Measurements from ENCODE around the gene ANGPTL4. TPM values are rescaled to one million over a fixed set of nuclear protein-coding genes. Genes with fewer than 3 reads are reported as not detected.
A peak's percentile ranks its signal among the peaks of the same experiment; 100 is the strongest.
"Not testable (repeated sequence)": the region's sequence is repeated elsewhere in the genome, so short reads cannot be mapped to it uniquely, and the experiment has no call there.

ANGPTL4 gene
- polyA plus RNA-seq, 4 donors: 1.9 to 4.9 (median 3.1) TPM

DNA sequence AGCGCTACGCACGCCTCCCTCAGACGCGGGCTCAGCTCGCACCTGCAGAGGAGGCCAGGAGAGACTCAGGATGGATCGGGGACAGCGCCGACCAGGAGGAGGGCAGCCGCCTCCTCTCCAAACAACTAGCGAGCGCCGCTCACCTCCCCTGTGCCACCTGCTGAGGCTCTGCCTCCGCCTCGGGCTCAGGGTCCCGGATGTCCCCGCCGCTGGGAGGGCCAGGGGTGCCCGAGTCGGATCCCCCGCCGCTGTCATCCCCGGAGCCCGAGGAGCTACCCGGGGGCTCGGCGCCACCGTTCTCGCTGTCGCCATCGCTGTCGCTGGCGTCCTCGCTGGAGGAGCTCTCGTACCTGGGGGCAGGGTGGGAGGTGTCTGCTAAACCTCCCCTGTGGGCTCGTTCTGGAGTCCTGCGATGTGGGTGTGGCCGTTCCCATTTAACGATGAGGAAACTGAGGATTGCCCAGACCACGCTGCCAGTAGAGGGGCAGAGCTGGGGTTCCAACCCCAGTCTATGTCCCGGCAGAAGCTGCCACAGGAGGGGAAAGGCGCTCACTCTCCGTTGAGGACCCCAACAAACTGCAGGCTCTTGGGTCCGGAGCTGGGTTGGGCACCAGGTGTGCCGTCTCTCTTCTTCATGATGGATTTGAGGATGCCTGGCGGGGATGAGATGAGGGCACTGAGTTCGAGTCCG, 30.0 kb upstream of the ANGPTL4 start:
- no peak for DNase-seq (ENCODE audit: low read depth in 4 of 4, low spot score in 2 of 4)

DNA sequence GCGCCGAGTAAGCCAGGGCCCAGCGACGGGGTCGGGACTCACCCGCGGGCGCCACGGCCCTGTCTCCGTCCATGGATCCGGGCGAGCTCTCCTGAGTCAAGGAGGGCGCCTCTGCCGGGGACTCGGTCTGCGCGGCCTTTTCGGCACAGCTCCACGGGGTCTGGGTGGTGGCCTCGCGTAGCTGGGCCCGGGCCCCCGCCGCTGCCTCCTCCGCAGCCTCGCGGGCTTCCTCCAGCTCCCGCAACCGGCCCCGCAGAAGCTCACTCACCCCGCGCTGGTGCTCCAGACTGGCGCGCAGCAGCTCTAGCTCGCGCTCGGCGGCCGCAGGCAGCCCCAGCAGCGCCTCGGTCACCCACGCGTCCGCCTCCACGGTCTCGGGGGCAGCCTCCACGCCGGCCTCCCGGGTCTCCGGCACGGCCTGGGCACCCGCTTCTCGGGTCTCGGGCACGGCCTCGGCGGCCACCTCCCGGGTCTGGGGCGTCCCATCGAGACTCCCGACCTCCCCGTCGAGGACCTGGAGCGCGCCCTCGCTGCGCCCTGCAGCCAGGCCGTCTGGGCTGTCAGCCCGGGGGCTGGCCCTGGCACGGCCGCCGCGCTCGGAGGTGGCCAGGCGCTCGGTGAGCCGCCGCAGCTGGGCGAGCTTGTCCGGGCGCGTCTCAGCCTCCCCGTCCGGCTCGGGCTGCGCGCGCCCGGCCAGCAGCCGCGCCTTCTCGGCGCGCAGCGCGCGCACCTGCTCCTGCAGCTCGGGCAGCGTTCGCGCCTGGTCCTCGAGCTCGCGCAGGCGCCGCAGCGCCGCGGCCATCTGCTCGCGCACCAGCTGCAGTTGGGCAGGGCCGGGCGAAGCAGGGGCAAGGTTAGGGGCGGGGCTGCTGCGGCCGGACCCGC, 29.3 kb upstream of the ANGPTL4 start:
- no peak for DNase-seq (ENCODE audit: low read depth in 4 of 4, low spot score in 2 of 4)

DNA sequence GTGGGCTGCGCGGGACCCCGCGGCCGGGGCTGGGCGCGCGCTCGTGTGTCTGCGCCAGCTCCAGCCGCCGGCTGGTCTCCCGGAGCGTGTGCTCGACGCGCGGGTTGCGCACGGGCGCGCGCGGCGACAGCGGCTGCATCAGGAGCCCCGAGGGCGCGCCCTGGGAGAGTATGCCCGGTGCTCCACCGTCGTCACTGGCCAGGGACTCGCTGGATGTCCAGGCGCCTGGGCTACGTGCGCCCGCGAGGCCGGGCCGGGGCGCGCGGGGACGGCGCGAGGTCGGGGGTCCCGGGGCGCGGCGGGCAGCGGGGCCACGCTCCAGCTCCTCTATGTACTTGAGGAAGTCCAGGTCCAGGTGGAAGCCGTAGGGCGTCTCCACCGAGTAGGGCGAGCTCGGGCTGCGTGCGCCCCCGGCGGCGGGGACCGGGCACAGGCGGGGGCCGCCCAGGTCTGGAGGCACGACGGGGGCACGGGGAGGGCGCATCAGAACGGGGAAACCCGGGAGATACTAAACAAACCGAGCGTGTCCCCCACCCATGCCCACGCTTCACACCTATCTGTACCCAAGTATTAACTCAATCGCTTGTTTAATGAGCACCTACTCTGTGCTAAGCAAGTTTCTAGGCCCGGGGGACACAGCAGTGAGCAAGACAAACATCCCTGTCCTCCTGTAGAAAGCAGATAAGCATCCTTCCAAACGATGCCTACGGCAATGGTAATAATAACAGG, 28.4 kb upstream of the ANGPTL4 start:
- no peak for DNase-seq (ENCODE audit: low read depth in 4 of 4, low spot score in 2 of 4)

DNA sequence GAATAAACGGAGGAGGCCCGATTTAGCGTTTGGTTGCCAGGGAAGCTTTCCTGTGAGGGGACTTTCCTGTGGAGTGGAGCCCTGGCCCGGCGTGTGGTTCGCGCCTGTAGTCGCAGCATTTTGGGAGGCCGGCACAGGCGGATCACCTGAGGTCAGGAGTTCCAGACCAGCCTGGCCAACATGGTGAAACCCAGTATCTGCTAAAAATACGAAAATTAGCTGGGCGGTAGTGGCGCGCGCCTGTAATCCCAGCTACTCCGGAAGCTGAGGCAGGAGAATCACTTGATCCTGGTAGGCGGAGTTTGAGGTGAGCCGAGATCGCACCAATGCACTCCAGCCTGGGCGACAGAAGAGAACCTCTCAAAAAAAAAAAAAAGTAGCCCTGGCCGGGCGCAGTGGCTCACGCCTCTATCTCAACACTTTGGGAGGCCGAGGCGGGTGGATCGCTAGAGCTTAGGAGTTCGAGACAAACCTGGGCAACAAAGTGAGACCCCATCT, 27.8 kb upstream of the ANGPTL4 start:
- no peak for DNase-seq (ENCODE audit: low read depth in 4 of 4, low spot score in 2 of 4)

DNA sequence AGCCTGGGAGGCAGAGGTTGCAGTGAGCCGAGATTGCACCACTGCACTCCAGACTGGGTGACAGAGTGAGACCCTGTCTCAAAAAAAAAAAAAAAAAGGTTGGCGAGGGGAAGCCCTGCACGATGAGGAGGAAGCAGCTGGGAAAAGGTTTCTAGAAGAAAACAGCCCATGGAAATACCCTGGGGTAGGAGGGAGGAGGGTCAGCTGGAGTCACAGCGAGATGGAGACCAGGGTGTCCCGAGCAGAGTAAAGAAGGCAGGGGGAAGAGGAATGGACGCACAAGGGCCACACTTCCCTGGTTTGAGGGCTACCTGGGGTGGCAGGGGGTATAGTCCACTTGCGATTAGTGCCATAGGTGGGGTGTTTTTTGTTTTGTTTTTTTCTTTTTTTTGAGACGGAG, 27.3 kb upstream of the ANGPTL4 start:
- no peak for DNase-seq (ENCODE audit: low read depth in 4 of 4, low spot score in 2 of 4)

DNA sequence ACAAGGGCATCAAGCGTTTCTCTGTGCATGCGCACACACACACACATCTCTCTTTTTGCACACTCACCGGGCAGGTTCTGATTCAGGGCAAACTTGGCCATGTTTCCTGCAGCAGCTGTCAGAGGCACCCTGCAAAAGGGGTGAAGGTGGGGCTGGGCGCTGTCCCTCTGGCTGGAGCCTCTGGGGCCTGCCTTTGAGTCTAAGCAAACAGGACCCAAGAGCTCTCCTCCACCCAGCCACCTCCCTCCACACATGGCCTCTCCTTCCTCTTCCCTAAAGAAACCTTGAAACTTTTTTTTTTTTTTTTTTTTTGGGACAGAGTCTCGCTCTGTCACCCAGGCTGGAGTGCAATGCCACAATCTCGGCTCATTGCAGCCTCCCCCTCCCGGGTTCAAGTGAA, 26.2 kb upstream of the ANGPTL4 start:
- no peak for DNase-seq (ENCODE audit: low read depth in 4 of 4, low spot score in 2 of 4)

DNA sequence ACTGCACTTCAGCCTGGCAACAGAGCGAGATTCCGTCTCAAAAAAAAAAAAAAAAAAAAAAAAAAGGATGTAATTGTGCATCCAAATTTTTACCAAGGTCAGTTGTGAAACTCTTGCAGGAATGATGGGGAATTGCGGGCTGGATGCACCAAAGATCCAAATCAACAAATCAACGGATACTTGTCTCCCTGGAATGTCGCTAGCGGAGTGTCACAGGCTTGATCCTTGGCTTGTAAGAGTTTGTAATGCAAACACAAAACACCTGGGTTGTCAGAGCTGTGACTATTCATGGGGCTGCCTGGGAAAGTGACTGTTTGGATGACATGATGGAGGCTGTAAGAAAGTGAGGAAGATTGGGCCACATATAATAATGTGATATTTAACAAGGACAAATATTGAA, 25.1 kb upstream of the ANGPTL4 start:
- DNase-seq (ENCODE audit: low read depth in 4 of 4, low spot score in 2 of 4): no peak

DNA sequence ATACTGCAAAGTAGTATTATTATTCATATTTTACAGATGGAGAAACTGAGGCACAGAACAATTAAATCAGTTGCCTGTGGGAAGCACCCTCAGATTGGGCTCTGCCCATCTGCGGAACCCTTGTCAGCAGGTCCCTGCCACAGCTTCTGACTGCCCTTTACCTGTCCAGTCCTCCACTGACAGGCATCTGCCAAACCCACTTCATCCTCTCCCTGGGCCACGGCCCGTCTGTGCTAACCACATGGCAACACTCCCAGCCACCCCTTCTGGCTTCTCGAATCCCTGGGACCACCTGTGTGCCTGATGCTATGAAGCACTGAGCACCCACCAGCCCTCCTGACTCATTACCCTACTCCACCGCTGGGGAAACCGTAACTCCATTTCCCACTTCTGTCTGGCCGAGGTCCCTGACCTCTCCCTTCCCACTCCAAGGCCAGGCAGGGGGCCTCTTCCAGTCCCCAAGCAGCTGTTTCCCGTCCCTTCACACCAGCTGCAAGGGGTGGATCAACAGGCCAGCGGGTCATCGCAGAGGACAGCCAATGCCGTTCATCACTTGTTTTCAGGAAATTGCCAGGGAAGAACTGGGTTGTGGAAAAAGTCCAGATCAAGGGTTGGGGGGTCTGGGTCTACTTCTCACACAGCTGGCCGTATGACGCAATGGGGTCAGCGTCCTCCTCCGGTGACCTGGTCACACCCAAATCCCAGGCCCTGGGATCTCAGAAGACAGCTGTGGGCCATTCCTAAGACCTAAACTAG, 23.4 kb upstream of the ANGPTL4 start:
- no peak for DNase-seq (ENCODE audit: low read depth in 4 of 4, low spot score in 2 of 4)

DNA sequence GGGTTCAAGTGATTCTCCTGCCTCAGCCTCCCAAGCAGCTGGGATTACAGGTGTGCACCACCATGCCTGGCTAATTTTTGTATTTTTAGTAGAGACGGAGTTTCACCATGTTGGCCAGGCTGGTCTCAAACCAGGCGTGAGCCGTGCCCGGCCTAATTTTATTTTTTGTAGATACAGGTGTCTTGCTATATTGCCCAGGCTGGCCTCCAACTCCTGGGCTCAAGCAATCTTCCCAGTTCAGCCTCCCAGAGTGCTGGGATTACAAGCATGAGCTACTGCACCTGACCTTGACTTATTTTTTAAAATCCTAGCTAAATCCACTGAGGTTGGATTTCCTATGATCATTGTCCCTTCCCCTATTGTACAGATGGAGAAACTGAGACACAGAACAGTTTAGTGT, 22.5 kb upstream of the ANGPTL4 start:
- not testable (repeated sequence) for DNase-seq (ENCODE audit: low read depth in 4 of 4, low spot score in 2 of 4)

DNA sequence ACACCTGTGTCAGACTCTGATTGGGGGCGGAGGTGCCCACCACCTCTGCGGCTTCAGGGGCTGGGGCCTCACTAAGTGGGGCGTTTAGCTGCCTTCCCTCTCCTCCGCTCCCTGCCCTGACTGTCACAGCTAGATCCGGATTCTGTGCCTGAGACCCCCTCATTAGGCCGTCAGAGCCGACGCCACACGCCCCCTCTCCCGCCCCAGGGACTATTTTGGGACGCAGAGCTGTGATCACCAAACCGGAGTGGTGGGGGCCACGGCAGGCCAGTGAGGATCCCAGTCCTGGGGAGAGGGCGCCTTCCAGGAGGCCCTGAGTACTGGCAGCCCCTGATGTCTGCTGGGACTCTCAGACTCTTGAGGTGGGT, 21.7 kb upstream of the ANGPTL4 start:
- no peak for DNase-seq (ENCODE audit: low read depth in 4 of 4, low spot score in 2 of 4)

DNA sequence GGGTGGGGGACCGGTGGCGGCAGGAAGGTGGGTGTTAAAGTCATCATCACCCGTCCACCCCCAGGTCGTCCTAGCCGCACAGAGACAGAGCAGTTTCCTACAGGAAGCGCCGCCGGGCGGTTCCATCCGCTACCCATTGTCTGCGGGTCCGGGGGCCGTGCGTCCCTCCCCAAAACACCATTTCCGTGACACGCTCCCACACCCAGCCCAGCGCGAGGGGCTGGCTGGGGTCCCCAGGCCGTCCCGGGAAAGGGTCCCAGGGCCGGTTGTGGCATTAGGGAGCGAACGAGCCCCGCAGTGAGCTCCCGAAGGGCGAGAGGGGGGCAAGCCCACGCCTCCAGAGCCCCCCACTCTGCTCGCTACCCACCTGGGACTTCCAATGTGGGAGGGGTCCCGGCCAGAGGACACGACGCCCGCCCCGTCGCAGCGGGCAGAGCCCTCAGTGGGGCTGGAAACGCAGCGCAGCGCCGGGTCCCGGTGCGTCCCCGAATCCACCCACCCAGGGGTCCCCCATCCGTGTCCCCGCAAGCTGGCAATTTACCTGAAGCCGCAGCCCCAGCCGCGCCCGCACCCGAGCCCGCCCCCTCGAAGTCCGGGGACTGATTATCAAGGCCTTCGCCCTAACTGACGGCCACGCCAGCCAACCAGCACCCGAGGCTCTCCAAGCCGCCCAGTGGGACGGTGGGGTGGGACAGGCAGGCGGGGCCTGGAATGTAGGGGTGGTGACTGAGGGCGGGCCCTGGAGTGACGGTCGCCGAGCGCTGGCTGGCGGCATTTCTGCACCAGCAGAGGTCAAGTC, 21.1 kb upstream of the ANGPTL4 start, which contains the start of gene KANK3:
KANK3 (minus strand) TSS at position 579 of the 799 bp plus-strand sequence. CDS start 5,434 bp downstream, outside the sequence.
- peak in 1 of 4 donors; percentile 87 for DNase-seq (ENCODE audit: low read depth in 4 of 4, low spot score in 2 of 4)

DNA sequence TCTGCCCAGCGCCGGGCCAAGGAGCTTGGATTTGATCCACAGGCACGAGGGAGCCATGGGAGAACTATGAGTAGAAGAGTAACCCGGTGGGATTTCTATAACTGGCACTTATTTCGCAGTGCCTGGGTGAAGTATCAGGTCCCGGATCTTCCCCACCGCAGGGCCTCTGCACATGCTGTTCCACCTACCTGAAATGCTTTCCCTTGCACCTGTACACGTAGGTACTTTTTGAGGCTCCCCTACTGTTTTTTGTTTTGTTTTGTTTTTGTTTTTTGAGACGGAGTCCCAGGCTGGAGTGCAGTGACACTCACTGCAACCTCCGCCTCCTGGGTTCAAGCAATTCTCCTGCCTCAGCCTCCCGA, 20.5 kb upstream of the ANGPTL4 start:
- DNase-seq (ENCODE audit: low read depth in 4 of 4, low spot score in 2 of 4): no peak

DNA sequence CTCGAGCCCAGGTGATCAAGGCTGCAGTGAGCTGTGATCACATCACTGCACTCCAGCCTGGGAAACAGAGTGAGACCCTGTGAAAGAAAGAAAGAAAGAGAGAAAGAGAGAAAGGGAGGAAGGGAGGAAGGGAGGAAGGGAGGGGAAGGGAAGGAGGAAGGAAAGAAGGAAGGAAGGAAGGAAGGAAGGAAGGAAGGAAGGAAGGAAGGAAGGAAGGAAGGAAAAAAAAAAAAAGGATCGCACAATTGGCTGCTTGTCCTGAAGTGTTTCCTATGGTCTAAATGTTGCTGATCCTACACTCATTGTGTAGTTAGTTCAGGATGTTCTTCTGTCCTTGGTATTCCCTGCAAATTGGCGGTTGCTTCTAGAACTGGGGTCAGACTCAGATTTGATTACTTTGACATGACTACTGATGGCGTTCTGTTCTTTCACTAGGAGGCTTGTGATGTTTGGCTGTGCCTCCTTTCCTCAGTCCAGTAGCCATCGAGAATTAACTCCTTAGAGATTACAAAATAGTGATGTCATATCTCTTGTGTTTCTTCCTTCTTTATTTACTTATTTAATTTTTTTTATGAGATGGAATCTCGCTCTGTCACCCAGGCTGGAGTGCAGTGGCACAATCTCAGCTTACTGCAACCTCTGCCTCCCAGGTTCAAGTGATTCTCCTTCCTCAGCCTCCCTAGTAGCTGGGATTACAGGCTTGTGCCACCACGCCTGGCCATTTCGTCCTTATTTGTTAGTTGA, 14.2 kb upstream of the ANGPTL4 start:
- not testable (repeated sequence) for DNase-seq (ENCODE audit: low read depth in 4 of 4, low spot score in 2 of 4)

DNA sequence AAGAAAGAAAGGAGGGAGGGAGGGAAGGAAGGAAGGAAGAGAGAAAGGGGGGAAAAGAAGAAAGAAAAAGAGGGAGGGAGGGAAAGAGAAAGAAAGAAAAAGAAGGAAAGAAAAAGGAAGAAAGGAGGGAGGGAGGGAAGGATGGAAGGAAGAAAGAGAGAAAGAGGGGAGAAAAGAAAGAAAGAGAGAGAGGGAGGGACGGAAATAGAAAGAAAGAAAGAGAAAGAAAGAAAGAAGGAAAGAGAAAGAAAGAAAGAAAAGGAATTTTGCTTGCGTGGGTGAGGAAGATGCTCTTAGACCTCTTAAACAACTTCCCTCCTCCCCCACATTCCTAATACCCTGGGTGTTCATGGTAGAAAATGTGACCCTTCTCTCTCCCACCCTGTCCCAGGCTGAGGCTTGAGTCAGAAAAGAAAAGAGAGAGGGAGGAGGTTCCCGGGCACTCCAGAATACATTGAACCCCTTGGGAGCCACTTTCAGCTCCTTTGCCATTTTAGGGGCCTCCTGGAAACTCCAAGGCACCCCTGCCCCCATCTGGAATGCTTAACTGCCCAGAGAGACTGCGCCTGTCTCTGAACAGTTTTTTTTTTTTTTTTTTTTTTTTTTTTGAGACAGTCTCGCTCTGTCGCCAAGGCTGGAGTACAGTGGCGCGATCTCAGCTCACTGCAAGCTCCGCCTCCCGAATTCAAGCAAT, 11.7 kb upstream of the ANGPTL4 start:
- DNase-seq (ENCODE audit: low read depth in 4 of 4, low spot score in 2 of 4): no peak

DNA sequence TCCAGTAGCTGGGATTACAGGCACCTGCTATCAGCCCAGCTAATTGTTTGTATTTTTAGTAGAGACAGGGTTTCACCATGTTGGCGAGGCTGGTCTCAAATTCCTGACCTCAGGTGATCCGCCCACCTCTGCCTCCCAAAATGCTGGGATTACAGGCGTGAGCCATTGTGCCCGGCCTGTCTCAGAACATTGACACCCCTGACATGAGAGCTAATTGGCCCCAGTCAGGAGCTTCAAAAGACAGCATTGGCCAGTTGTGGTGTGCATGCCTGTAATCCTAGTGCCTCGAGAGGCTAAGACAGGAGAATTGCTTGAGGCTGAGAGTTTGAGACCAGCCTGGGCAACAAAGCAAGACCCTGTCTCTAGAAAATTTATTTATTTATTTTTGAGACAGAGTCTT, 11.1 kb upstream of the ANGPTL4 start:
- not testable (repeated sequence) for DNase-seq (ENCODE audit: low read depth in 4 of 4, low spot score in 2 of 4)

DNA sequence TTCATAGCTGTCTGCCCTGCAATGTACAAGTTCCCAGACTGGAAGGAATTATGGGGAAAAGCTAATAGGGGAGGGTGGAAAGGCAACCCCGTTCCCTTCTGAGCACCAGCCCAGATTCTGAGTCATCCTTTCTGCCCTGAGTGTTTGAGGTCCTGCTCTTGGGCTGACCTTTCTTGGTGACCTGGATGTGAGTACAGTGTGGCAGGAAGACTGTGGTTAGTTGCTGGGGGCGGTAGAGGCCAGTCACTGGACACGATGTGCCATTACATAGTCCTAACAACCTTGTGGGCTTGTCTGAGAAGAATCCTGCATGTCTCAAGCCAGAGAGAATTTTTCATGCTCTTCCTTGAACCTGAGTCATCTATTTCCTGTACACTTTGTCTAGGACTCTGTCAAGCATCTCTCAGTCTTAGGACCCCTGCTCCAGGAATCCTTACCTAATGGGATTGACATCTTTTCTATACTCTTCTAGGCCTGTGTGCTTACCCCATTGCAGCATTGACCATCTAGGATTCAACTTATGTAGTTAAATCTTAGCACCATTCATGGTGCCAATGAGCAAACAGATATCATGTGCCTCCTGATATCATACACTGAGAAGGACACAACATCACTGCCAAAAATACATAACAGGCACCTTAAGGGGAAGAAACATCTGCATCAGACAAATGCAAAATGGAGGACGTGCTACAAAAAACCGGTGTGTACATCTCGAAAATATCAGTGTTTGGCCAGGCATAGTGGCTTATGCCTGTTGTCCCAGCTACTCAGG, 8.1 kb upstream of the ANGPTL4 start:
- no peak for DNase-seq (ENCODE audit: low read depth in 4 of 4, low spot score in 2 of 4)

DNA sequence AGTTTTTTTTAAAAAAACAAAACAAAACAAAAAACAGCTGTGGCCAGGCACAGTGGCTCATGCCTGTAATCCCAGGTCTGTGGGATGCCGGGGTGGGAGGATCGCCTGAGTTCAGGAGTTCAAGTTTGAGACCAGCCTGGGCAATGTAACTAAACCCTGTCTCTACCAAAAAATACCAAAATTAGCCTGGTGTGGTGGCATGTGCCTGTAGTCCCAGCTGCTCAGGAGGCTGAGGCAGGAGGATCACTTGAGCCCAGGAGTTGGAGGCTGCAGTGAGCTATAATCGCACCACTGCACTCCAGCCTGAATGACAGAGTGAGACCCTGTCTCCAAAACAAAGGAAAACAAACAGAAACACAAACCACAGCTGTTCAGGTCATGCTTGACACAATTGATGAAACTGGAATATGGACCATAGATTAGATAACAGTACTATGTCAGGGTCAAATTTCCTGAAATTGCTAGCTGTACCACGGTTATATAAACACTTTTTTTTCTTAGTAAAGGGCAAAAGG, 6.9 kb upstream of the ANGPTL4 start:
- no peak for DNase-seq (ENCODE audit: low read depth in 4 of 4, low spot score in 2 of 4)
